Natural killer cell (primary cell): Measurements from ENCODE around the gene HPCAL4. TPM values are rescaled to one million over a fixed set of nuclear protein-coding genes. Genes with fewer than 3 reads are reported as not detected.

Source experiments
- ATAC-seq, 3 donors: fragments of 150-1000 bp in 2 of 3; fragments of 200-7000 bp in 1 of 3; cut with Tn5 transposase; 1 replicate in 1 of 3; 2 replicates in 2 of 3; pipeline ENCODE4 v1.10.0; 2021; ENCODE audit warnings: mild to moderate bottlenecking in 2 of 3, moderate library complexity in 2 of 3
- DNase-seq, 2 donors: peaks; one replicate each; pipeline versions ENCODE4 v3.0.0 to v3.0.0-alpha.2; 2013 to 2021; ENCODE audit warnings: mixed read lengths in 1 of 2
- H3K27ac ChIP-seq: one replicate; pipeline ENCODE4 v1.5.1; 2013; ENCODE audit warnings: mild to moderate bottlenecking, low read length
- H3K27me3 ChIP-seq: one replicate; pipeline ENCODE4 v1.6.1; 2013; ENCODE audit warnings: low read length; ENCODE audit not compliant: control insufficient read depth, insufficient read depth
- H3K36me3 ChIP-seq: one replicate; pipeline ENCODE4 v1.6.1; 2013; ENCODE audit warnings: low read length; ENCODE audit not compliant: control insufficient read depth, insufficient read depth
- H3K4me1 ChIP-seq: one replicate; pipeline ENCODE4 v1.6.1; 2013; ENCODE audit warnings: low read length; ENCODE audit not compliant: control insufficient read depth, insufficient read depth
- H3K4me3 ChIP-seq: one replicate; pipeline ENCODE4 v1.5.1; 2013; ENCODE audit warnings: low read length
- H3K9me3 ChIP-seq: one replicate; pipeline ENCODE4 v1.6.1; 2013; ENCODE audit warnings: low read length; ENCODE audit not compliant: control insufficient read depth, insufficient read depth
- H3K27ac Mint-ChIP-seq, 2 donors: one replicate each; pipeline ENCODE4 v1.8.0; 2022; ENCODE audit warnings: mild to moderate bottlenecking in 2 of 2, mixed read lengths in 2 of 2, moderate library complexity in 1 of 2
- H3K27me3 Mint-ChIP-seq, 2 donors: one replicate each; pipeline ENCODE4 v1.8.0; 2022; ENCODE audit warnings: low read depth in 2 of 2, mixed read lengths in 2 of 2
- H3K36me3 Mint-ChIP-seq: one replicate; pipeline ENCODE4 v1.8.0; 2022; ENCODE audit warnings: mixed read lengths
- H3K4me1 Mint-ChIP-seq, 2 donors: one replicate each; pipeline ENCODE4 v1.8.0; 2022; ENCODE audit warnings: mixed read lengths in 2 of 2
- H3K4me3 Mint-ChIP-seq: one replicate; pipeline ENCODE4 v1.8.0; 2022; ENCODE audit warnings: mild to moderate bottlenecking, moderate library complexity, mixed read lengths
- H3K9me3 Mint-ChIP-seq, 2 donors: one replicate each; pipeline ENCODE4 v1.8.0; 2022; ENCODE audit warnings: mixed read lengths in 2 of 2
- CTCF ChIP-seq: fragments of 200-600 bp; IDR thresholded peaks from one replicate; pipeline ENCODE4 v1.8.0; 2022; ENCODE audit warnings: antibody characterized with exemption
- WGBS: methylation state at CpG from one replicate; pipeline ENCODE4 v1.1.7; 2013; ENCODE audit warnings: missing lambda C conversion rate; ENCODE audit not compliant: insufficient coverage; 5-methylcytosine and 5-hydroxymethylcytosine counted together
- intact Hi-C: fragments of 100-400 bp; cut with micrococcal nuclease; formaldehyde crosslinking; loops from one replicate; pipeline ENCODE4 v1.14.2; 2022
- total RNA-seq, 4 donors: library from RNA; stranded (reverse); fragments of 120-200 nt in 1 of 4; gene quantifications; one replicate each; pipeline versions ENCODE4 v1.2.3 to v1.2.4, GENCODE V29; 2013 to 2022

HPCAL4 gene
- total RNA-seq, 3 donors from 2014 or later (not counting 1 experiment from before 2014, with no cell fraction given) = 0.78 to 1.6 (median 1.3) TPM

- no peaks in the 10 kb centered on the region for H3K9me3 ChIP-seq
- peaks cover 0 to 5% of the 10 kb centered on the region in 2 donors for H3K4me1 Mint-ChIP-seq
- H3K27me3 ChIP-seq = peaks cover 16% of the 10 kb centered on the region
- H3K27me3 Mint-ChIP-seq = peaks cover 33 to 44% of the 10 kb centered on the region in 2 donors
- TF ChIP-seq CTCF = no peak
- H3K27ac ChIP-seq = no peak overlapping the region
- no peak overlapping the region for H3K4me3 Mint-ChIP-seq
- no peaks in the 10 kb centered on the region for H3K36me3 Mint-ChIP-seq
- no peak overlapping the region for H3K4me3 ChIP-seq
- H3K9me3 Mint-ChIP-seq = no peaks in the 10 kb centered on the region
- WGBS = 96% methylated on average over 3 of the region's 3 CpGs
- ATAC-seq = no peak
- no peak overlapping the region for H3K27ac Mint-ChIP-seq
- intact Hi-C loops = loop anchor here (5.0 kb wide), 1 partner anchor 49 kb away; no protein-coding TSS in a partner anchor
- peaks cover 14% of the 10 kb centered on the region for H3K4me1 ChIP-seq
- DNase-seq = no peak
- no peaks in the 10 kb centered on the region for H3K36me3 ChIP-seq
These were observed 18.0 kb downstream of the HPCAL4 start for GRCh38 chr1:39673215-39673614.

GRCh38 chr1:39672551-39672947, 18.7 kb downstream of the HPCAL4 start:
- H3K27ac ChIP-seq = no peak overlapping the region
- Mint-ChIP-seq H3K9me3 (no peaks in the 10 kb centered on the region), H3K27ac (no peak overlapping the region), H3K36me3 (no peaks in the 10 kb centered on the region), H3K27me3 (peaks cover 35 to 50% of the 10 kb centered on the region in 2 donors), H3K4me3 (peak overlapping the region; percentile 68), H3K4me1 (peaks cover 0 to 5% of the 10 kb centered on the region in 2 donors)
- no peak overlapping the region for H3K4me3 ChIP-seq
- DNase-seq = peak; percentile 22 to 68
- peak in 1 of 3 donors; percentile 41 for ATAC-seq
- H3K9me3 ChIP-seq = no peaks in the 10 kb centered on the region
- intact Hi-C loops = loop anchor here (5.0 kb wide), 1 partner anchor 50 kb away; no protein-coding TSS in a partner anchor
- 30% methylated on average over 12 of the region's 12 CpGs for WGBS
- H3K27me3 ChIP-seq = peaks cover 16% of the 10 kb centered on the region
- no peaks in the 10 kb centered on the region for H3K36me3 ChIP-seq
- peaks cover 14% of the 10 kb centered on the region for H3K4me1 ChIP-seq
- peak; percentile 22 for TF ChIP-seq CTCF

- peaks cover 0 to 5% of the 10 kb centered on the region in 2 donors for H3K4me1 Mint-ChIP-seq
- H3K27me3 ChIP-seq = peaks cover 16% of the 10 kb centered on the region
- 3% methylated on average over 55 of the region's 55 CpGs for WGBS
- peak; percentile 69 to 89 (median 85) for ATAC-seq
- intact Hi-C loops = loop anchor here (5.0 kb wide), 1 partner anchor 50 kb away; no protein-coding TSS in a partner anchor
- no peaks in the 10 kb centered on the region for H3K36me3 Mint-ChIP-seq
- H3K27ac ChIP-seq = no peak within 1 kb of the TSS
- no peak within 1 kb of the TSS for H3K27ac Mint-ChIP-seq
- DNase-seq = peak; percentile 19 to 50
- H3K4me3 ChIP-seq = peak within 1 kb of the TSS; percentile 2
- H3K9me3 Mint-ChIP-seq = no peaks in the 10 kb centered on the region
- H3K4me1 ChIP-seq = peaks cover 14% of the 10 kb centered on the region
- TF ChIP-seq CTCF = no peak
- H3K27me3 Mint-ChIP-seq = peaks cover 36 to 53% of the 10 kb centered on the region in 2 donors
- H3K9me3 ChIP-seq = no peaks in the 10 kb centered on the region
- H3K36me3 ChIP-seq = no peaks in the 10 kb centered on the region
- H3K4me3 Mint-ChIP-seq = peak within 1 kb of the TSS; percentile 68
These were observed 19.3 kb downstream of the HPCAL4 start, which contains the start of gene NT5C1A for GRCh38 chr1:39671793-39672550. Gene NT5C1A, minus strand, starts transcription at chr1:39672107. Its CDS starts 69 bp downstream, at chr1:39672038.
